ENCODE results near the gene BARX2.

DNA sequence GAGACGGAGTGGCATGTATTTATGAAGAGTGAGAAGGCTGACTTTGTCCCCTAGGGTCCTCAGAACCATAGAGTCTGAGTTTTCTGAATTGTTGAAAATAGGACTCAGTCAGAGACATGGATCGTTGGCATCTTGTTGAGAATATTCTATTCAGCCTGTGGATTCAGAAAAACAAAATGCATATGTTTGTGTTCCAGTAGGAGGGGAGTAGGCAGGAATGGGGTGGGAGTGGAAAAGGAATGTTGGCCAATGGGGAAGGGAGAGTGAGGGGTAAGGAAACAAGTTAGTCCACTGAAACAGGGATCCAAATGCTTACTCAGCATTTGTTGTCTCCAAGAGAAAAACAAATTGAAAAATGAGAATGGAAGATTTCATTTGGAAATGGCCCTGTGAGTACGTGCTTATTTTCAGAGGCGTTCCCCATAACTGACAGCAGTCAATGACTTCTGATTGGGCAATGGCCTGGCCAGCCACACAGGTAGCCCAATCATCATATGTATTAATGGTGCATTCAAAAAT is 14.7 kb downstream of the BARX2 start:
- TF ChIP-seq, protein P1, sequence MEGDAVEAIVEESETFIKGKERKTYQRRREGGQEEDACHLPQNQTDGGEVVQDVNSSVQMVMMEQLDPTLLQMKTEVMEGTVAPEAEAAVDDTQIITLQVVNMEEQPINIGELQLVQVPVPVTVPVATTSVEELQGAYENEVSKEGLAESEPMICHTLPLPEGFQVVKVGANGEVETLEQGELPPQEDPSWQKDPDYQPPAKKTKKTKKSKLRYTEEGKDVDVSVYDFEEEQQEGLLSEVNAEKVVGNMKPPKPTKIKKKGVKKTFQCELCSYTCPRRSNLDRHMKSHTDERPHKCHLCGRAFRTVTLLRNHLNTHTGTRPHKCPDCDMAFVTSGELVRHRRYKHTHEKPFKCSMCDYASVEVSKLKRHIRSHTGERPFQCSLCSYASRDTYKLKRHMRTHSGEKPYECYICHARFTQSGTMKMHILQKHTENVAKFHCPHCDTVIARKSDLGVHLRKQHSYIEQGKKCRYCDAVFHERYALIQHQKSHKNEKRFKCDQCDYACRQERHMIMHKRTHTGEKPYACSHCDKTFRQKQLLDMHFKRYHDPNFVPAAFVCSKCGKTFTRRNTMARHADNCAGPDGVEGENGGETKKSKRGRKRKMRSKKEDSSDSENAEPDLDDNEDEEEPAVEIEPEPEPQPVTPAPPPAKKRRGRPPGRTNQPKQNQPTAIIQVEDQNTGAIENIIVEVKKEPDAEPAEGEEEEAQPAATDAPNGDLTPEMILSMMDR (conservative IDR thresholded peaks at IDR 0.05; ENCODE audit: low read depth, low read length): no peak
- TF ChIP-seq EZH2phosphoT487 (IDR thresholded peaks at IDR 0.05; ENCODE audit: borderline replicate concordance, low read length): no peak

Data from PC-3 (cell line).